T-helper 1 cell treated with Interleukin-12 subunit alpha and Interleukin-12 subunit beta and Interleukin-4 antibody, amounts not matched to agents 30 ng/mL and 1 ng/mL, for 36 hours (primary cell): ENCODE data around the gene LIX1L. TPM values are rescaled to one million over a fixed set of nuclear protein-coding genes. Genes with fewer than 3 reads are reported as not detected.

Experiments used
- intact Hi-C: fragments of 100-400 bp; cut with micrococcal nuclease; formaldehyde crosslinking; loops from one replicate; pipeline ENCODE4 v1.15.1; 2024
- total RNA-seq: library from RNA; stranded (reverse); gene quantifications from 2 replicates; pipeline ENCODE4 v1.2.3, GENCODE V29; 2022

LIX1L gene
- total RNA-seq, 1 donor from 2014 or later, result 39.0 TPM

DNA sequence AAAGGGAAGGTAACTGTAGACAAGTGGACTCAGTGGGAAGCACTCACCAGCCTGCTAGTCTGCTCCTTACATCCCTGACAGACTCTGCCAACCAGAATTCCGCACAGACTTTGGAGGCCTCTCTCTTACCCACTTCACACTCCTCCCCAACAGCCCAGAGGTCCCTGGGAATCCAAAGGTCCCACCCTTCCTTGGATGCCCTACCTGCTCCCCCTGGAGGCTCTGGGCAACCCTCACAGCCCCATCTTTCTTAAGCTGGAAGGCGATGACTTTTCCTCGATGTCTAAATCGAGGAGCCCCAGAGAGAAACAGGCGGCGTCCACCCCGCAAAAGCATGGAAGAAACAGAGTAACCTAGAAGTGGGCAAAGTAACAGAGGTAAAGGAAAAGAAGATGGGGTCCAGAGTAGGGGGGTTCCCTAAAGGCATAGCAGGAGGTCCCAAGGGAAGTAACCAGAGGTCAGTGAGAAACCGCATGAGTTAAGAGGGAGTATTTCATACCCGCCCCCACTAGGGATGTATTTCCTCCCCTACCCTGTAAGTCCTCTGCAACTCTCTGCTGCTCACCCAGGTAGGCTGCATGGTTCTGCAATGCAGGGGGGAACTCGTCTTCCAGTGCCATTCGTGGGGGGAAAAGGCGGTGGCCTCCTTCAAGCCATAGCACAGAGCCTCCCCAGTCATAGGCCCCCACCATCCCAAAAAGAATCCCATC is 56.4 kb downstream of the LIX1L start:
- intact Hi-C loops, result no loop called here

DNA sequence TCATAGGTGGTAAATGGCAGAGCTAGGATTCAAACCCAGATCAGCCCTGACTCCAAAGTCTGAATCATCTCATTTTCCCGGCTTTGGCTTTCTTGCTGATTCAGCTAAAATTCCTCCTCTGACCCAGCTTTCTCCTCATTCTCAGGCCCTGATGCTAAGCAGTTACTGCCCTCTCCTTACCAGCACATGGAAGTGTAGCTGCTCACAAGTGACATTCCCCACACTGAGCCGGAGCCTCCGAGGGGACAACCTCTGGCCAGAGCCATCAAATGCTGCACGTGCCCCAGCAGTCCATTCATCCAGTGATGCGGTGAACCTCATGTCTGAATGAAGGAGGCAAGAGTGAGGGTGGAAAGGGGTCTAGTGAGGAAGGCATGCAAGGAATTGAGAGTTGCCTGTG is 59.1 kb downstream of the LIX1L start:
- intact Hi-C loops, result no loop called here

DNA sequence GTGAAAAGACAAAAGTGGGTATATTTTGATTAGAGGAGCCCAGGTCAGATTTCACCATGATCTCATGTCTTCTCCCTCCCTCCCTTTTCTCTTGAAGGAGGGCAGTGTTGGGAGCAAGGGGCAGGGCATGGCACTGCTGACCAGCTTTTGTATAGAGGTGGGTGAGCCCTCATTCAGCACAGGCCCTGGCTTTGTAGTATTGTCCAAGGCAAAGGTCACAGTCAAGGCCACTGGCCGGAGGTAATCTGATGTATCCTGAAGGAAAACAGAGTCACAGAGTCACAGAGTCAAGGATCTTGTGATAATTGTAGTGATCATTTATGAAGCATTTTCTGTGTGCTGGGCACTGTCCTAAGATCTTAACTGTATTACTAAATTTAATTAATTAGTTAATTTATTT is 59.8 kb downstream of the LIX1L start:
- intact Hi-C loops, result no loop called here

DNA sequence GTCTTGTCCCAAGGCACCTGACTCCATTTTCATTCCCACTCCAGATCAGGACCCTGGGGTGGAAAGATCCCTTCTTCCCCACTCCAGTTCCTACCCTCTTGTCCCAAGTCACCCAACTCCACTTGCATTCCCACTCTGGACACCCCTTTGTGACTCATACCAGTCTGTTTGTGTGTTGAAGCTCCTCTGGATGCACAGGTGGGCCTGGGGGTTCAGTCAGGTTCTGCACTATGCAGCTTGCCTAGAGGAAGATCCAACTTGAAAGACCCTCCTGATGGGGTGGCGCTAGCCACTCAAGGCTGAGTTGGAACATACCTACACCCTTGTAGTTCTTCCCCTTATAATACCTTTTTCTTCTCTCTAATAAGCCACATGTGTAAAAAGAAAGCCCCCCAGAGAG is 62.3 kb downstream of the LIX1L start:
- intact Hi-C loops, result no loop called here

DNA sequence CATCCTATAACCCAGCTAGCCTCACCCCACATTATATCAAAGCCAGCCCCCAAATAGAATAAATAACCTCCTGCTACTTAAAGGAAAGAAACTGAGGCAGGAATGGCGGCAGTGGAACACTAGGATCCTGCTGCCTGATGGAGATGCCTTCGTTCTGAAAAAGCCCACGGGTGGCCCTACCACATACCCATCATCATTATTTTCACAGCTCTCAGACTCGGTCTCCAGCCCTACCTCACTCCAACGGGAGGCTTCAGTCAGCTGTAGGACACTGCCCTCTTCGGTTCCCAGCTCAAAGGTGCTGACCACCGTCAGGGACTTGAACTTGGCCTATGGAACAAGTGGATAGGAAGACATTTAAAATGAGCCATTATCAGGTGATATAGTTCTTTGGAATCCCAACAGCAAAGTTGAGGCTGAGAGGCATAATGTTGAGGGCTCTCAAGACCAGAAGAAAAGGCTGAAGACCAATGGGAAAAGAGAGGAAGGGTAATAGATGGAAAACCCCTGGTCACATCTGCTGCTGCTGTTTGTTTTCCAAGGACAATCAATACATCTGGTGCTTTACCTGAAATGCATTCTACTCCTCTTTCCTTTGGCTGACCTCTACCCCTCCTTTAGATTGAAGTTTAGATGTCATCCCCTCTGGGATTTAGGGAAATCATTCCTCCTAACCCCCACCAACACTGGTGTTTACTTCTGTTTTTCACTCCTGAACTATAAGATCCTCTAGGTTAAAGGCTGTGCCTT is 64.3 kb downstream of the LIX1L start:
- intact Hi-C loops, result no loop called here

DNA sequence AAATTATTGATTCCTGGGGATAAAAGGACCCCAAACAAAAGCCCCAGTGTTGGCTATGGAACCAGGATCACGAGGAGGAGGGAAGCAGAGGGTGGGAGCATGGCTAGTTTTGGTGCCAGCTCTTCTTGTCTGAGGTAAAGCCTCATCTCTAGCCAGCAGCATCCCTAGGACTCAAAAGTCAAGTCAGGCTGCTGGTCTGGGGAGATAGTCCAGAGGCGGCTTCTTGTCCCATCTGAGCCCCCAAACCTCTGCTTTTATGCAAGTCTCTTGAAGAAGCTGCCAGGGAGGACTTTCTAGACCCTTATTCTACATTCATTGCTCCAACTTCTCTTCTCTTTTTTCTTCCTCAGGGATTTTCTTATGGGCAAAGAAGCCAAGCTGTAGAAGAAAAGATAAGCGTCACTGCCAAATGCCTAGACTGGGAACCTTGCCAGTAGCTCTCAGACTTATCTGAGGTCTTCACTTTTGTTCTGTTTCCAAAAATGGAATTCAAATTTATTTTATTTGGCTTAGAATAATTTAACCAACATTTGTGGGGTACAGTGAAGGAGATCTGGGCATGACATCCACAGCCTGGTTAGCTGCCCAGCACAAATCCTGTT is 65.2 kb downstream of the LIX1L start:
- intact Hi-C loops, result no loop called here

DNA sequence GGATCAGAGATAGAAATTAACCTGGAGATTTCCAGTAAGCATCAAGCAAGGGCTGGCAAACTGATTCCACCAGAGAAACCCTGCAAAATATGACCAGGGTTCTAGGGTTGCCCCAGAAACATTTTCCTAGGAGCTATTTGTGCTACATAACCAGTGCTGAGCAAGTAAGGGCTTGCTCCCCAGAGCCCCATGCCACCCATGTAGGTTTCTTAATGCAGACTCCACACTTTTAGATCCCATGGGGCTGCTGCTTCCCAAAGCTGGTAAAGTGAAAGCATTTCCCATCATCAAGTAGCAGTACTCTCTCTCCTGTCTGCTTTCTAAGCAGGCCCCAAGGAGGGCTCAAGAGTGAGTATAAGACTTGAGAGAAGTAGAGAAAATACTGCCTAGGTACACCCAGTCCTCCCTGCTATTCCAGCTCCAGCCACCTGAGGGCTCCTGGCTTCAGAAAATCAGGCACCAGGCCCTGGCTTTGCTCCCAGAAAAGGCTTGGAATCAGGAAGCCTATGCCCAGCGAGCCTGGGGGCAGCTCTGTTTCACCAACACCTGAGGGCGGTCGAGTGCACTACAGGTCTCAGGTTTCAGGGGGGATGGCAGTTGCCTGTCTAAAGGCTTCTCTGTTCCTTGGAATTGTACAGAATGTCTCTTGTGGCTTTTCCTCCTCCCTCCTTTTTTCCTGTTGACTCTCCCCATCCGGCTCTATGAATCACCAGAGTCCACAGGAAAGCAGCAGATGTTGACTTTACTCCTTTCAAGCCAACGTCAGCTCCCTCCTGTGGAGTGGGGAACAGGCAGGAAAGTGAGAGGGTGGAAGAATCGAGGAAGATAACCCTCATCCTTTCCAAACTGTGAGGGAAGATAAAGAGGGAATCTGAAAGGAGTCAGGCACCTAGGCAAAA is 66.0 kb downstream of the LIX1L start:
- intact Hi-C loops, result loop anchor here (1.0 kb wide), 3 partner anchors 18 to 121 kb away; partner anchors contain the start of gene ITGA10

DNA sequence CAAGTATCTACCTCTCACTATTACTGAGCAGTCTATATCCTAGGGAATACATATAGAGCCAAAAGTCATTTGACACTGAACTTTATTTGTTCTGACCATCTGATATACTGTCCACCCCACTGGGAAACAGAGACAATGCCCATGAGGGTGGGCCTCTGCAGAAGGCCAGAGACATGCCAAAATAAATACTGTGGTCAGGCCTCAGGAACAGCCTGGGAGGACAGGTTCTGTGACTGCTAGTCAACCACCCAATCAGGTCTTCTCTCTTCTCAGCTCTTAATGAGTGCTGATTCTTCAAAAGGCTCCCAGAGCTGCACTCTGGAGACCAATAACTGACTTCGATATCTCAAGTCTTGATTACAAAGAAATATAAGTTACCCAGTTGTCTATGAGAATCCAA is 66.7 kb downstream of the LIX1L start:
- intact Hi-C loops, result loop anchor here (1.0 kb wide), 3 partner anchors 19 to 122 kb away; partner anchors contain the start of gene ITGA10

DNA sequence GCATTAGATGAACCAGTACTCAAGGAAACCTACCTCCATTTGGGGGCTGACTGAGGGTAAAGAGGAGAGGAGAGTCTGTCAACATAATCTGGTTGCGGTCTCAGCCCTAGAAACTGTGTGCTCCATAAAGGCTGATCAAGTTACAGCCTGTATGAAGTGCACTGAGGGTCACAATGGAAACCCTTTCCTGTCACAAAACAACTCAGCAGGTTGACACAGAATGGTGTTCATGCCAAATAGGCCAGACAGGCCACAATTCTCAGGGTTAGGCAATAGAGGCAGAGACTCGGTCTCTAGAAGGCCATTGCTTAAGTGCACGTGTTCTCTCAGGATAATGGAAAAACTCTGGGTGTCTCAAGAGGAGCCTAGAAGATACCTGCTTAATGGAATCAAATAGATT is 68.1 kb downstream of the LIX1L start:
- intact Hi-C loops, result no loop called here

DNA sequence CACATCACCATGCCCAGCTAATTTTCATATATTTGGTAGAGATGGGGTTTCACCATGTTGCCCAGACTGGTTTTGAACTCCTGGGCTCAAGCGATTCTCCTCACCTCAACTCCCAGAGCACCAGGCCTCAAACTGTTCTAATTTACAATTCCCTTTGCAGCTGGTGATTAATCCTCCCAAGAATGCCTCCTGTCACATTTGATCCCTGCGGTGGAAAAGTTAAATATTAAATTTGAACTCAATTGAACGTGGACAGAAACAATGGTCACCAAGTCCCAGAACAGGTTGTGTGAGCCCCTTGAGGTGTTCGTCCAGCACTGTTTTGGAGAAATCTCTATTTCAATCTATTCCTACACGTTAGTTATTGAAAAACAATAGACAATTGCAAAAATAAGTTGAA is 70.2 kb downstream of the LIX1L start:
- intact Hi-C loops, result no loop called here

DNA sequence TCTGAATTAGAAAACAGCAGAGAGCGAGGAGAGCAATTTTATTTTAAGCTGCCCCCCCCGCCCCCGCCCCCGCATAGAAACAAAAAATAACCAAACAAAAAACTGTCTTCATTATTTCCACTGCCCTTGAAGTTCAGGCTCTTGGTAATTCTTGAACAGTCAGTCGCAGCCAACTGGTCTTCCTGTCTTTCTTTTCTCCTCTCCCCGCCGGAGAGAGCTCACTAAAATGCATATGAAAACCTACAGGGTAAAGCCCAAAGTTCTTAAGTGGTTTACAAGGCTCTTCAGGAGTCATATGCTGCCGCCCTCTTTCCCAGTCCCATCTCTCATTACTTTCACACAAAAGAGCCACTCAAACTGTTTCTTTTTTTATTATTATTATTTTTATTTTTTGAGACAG is 71.0 kb downstream of the LIX1L start:
- intact Hi-C loops, result loop anchor here (1.0 kb wide), 1 partner anchor 42 kb away; the partner anchor contains the start of gene NUDT17

DNA sequence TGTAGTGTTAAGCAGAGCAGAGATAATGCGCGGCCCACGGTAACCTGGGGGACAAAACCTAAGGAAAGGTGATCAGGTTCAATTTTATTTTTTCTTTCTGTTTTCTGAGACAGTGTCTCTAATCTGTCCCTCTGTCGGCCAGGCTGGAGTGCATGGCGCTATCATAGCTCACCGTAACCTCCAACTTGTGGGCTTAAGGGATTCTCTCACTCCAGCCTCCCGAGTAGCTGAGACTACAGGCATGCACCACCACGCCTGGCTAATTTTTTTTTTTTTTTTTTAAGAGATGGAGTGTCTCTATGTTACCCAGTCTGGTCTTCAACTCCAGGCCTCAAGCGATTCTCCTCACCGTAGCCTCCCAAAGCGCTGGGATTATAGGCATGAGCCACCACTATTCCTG is 71.4 kb downstream of the LIX1L start:
- intact Hi-C loops, result loop anchor here (1.0 kb wide), 1 partner anchor 41 kb away; the partner anchor contains the start of gene NUDT17

DNA sequence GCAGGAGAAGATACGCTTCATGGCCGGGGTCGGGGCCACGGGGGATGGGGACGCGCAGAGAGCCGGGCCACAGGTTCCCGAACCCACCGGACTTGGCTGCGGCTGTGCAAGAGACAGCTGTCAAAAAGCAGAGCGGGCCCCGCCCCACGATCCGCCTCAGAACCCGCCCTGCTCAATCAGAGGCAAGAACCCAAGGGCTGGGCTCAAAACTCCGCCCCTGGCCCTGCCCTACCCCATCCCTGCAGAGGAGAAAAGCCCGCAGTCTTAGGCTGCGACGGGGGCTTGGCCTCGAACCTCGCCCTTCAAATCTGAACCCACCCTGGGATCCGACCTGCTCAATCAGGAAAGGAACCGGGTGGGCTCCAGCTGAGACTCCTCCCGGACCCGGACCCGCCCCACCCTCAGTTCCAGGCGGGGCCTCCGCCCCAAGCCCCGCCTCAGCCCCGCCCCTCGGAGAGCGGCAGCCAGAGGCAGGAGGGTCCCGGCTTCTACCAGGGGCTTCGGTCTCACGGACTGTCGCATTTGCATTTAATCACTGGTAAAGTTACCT is 72.0 kb downstream of the LIX1L start, which contains the start of gene ANKRD35:
Gene ANKRD35 (minus strand): TSS at position 129 of the 550 bp plus-strand sequence. CDS start 108 bp downstream, at position 21.
- intact Hi-C loops, result loop anchor here (1.0 to 2.0 kb wide), 6 partner anchors 26 to 78 kb away; partner anchors contain the start of genes ANKRD34A, LIX1L, NUDT17 and PEX11B

DNA sequence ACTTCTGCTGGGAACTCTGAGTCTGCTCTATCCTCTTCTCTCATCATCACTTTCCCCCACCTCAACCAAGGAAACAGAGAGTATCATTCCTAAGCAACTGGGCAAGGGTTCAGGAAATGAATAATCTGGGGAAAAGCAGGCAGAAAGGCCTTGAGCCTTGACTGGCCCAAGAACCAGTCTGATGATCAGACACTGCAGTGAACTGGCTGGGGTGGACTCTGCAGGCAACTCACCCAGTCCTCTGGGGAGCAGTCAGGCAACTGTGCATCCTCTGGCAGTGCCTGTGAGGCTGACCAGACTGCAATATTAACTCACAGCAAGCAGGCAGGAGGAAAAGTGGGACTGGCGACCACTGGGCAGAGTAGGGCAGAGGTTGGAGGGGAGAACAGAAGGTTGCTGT is 73.1 kb downstream of the LIX1L start:
- intact Hi-C loops, result loop anchor here (1.0 to 2.0 kb wide), 5 partner anchors 24 to 80 kb away; partner anchors contain the start of genes ANKRD34A, LIX1L, PEX11B and POLR3GL

Other genes with a start within 250 kb of the LIX1L start
- gene CD160, start 238.5 kb downstream of the LIX1L start, total RNA-seq, result 0.17 TPM in 1 of 2 replicates, not detected in the other
- 18.1 and 19.9 TPM in 2 replicates for gene RNF115, start 133.9 kb downstream of the LIX1L start, total RNA-seq
- 32.8 and 35.3 TPM in 2 replicates for gene POLR3C, start 133.8 kb downstream of the LIX1L start, total RNA-seq
- 2.9 and 3.6 TPM in 2 replicates for gene NUDT17, start 112.4 kb downstream of the LIX1L start, total RNA-seq
- gene PIAS3, start 98.9 kb downstream of the LIX1L start, total RNA-seq, result 25.5 and 27.3 TPM in 2 replicates
- 0.83 and 0.88 TPM in 2 replicates for gene ANKRD35, start 72.2 kb downstream of the LIX1L start, total RNA-seq
- gene ITGA10, start 48.0 kb downstream of the LIX1L start, total RNA-seq, result 1.6 and 1.7 TPM in 2 replicates
- gene PEX11B, start 39.3 kb downstream of the LIX1L start, total RNA-seq, result 30.9 and 37.5 TPM in 2 replicates
- gene RBM8A, start 30.5 kb downstream of the LIX1L start, total RNA-seq, result 196 and 197 TPM in 2 replicates
- 1.2 and 2.3 TPM in 2 replicates for gene ANKRD34A, start 6.6 kb upstream of the LIX1L start, total RNA-seq
- gene POLR3GL, start 6.7 kb upstream of the LIX1L start, total RNA-seq, result 17.8 and 21.0 TPM in 2 replicates
- gene TXNIP, start 38.6 kb upstream of the LIX1L start, total RNA-seq, result 456 and 471 TPM in 2 replicates
- gene HJV, start 63.7 kb upstream of the LIX1L start, total RNA-seq, result not detected in 2 replicates
- 5.8 and 6.3 TPM in 2 replicates for gene NBPF10, start 186.8 kb upstream of the LIX1L start, total RNA-seq